ENCODE data around the gene ZCWPW1.

Gene ZCWPW1

DNA sequence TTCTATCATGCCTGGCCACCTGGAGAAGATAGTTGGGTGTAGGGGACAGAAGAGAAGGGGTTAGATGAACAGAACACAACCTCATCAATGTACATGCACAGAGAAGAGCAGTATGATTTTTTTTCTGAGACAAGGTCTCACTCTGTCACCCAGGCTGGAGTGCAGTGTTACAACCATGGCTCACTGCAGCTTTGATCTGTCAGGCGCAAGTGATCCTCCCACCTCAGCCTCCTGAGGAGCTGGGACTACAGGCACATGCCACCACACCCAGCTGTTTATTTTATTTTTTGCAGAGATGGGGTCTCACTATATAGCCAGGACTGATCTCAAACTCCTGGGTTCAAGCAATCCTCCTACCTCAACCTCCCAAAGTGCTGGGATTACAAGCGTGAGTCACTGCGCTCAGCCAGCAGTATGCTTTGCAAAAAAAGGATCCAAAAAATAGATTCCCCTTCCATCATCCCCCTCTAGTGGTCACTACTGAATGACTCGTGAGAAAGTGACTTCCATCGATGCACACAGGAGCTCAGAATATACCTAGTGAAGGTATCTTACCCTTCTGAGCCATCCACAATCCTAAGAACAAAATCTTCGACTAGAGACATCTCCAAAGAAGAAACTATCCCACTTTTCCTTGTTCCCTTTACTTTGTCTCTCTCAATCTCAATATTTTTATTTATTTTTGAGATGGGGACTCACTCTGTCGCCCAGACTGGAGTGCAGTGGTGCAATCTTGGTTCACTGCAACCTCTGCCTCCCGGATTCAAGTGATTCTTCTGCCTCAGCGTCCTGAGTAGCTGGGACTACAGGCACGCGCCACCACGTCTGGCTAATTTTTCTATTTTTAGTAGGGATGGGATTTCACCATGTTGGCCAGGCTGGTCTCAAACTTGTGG, 21.0 kb downstream of the ZCWPW1 start:
- TF ChIP-seq, protein P1, sequence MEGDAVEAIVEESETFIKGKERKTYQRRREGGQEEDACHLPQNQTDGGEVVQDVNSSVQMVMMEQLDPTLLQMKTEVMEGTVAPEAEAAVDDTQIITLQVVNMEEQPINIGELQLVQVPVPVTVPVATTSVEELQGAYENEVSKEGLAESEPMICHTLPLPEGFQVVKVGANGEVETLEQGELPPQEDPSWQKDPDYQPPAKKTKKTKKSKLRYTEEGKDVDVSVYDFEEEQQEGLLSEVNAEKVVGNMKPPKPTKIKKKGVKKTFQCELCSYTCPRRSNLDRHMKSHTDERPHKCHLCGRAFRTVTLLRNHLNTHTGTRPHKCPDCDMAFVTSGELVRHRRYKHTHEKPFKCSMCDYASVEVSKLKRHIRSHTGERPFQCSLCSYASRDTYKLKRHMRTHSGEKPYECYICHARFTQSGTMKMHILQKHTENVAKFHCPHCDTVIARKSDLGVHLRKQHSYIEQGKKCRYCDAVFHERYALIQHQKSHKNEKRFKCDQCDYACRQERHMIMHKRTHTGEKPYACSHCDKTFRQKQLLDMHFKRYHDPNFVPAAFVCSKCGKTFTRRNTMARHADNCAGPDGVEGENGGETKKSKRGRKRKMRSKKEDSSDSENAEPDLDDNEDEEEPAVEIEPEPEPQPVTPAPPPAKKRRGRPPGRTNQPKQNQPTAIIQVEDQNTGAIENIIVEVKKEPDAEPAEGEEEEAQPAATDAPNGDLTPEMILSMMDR (IDR thresholded peaks at IDR 0.05; ENCODE audit: insufficient read depth, low read depth, low read length, missing control alignments): peak; percentile 82

DNA sequence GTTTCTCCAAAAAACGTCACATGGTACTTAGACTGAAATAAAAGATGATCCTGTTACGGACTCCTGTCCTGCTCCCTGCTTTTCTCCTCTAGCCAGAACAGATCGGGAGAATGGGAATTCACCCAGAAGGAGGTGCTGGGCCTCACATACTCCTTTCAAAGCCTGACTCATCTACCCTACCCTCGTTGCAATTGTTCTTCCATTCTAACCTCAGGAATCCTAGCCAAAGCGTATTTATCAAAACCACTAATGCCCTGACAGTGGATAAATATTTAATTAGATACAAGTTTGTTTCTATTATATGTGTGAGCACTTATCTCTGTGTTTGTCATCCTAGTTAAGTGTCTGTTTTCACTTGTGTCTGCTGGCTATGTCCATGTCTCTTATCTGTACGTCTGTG, 21.7 kb downstream of the ZCWPW1 start:
- H3K4me3 ChIP-seq (ENCODE audit: low read depth, low read length): no peak overlapping the region
- TF ChIP-seq, protein P1 (IDR thresholded peaks at IDR 0.05; ENCODE audit: insufficient read depth, low read depth, low read length, missing control alignments): no peak
- no peak for DNase-seq (ENCODE audit: low read depth)

More for the DNA sequence above, 21.0 kb downstream of the ZCWPW1 start:
- no peak overlapping the region for H3K4me3 ChIP-seq (ENCODE audit: low read depth, low read length)
- DNase-seq (ENCODE audit: low read depth): peak; percentile 85

DNA sequence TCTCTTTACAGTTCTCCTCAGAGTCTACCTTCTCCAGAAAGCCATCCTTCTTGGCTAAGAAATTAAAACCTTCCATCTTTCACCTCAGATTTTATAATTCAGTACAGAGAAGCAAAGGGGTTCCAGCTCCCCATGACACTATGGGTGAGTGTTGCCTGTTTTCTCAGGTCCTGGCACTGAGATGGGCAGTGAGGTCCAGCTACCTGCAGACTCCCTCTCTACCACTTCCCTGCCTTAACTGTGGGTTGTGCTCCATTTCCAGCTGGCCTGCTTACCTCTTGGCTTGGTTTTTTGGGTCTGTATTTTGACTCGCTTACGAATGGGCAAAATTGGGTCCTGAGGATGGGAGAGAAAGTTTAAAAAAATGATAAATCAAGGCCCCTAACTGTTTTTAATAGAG, 26.3 kb downstream of the ZCWPW1 start:
- no peak for DNase-seq (ENCODE audit: low read depth)
- TF ChIP-seq, protein P1 (IDR thresholded peaks at IDR 0.05; ENCODE audit: insufficient read depth, low read depth, low read length, missing control alignments): no peak
- H3K4me3 ChIP-seq (ENCODE audit: low read depth, low read length): no peak overlapping the region

DNA sequence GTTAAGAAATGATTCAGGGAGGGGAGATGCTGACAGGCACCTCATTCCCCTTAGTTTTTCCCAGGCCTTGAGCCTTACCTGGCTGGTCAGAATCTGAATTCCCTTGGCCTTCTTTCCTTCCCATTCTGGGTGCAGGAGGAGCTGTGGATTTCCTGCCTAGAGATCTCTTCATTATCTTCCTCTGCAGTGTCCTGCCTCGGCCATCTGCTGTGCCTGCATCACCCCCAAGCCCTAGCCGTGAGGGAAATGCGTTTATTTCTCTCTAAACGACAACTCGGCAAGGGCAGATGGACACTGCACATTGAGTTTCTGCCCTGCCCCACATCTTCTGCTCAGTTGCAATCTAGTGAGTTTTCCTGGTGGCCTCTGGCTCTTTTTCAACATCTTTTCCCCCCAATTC, 26.7 kb downstream of the ZCWPW1 start:
- no peak overlapping the region for H3K4me3 ChIP-seq (ENCODE audit: low read depth, low read length)

DNA sequence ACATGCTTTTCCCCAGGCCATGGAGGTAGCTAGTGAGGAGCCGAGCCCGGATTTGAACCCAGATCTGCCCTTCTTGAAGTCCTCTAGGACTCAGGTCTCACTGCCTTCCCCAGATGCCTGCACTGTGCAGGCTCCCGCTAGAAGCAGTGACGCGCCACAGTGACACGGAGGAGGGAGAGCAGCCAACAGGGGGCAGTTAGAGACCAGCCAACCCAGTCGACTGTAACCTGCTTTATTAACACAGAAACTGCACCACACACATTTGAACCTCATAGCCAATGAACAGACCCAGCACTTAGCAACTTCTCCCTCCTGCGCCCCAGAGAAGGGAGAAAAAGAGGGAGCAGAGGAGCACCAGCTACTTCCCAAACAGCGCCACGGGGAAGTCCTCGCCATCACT, 27.8 kb downstream of the ZCWPW1 start:
- TF ChIP-seq, protein P1 (IDR thresholded peaks at IDR 0.05; ENCODE audit: insufficient read depth, low read depth, low read length, missing control alignments): peak; percentile 3
- DNase-seq (ENCODE audit: low read depth): peak; percentile 48
- H3K4me3 ChIP-seq (ENCODE audit: low read depth, low read length): no peak overlapping the region

More for the DNA sequence above, 26.7 kb downstream of the ZCWPW1 start:
- DNase-seq (ENCODE audit: low read depth): no peak
- TF ChIP-seq, protein P1 (IDR thresholded peaks at IDR 0.05; ENCODE audit: insufficient read depth, low read depth, low read length, missing control alignments): no peak

DNA sequence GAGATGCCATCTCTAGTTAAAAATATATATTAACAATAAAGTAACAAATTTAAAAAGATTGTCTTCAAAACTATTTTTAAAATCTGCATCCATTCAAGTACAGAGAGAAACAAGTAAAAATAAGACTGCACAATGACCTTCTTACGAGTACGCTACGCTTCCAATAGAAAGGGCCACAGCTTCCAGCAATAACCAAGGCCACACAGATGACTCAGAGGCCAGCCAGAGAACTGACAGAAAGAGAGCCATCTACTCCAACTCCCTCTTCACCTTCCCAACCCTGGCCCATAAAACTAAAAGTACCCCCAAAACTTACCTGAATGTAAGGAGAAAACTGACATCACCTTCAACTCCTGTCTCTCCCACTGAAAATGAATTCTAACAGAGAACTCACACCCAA, 28.5 kb downstream of the ZCWPW1 start:
- TF ChIP-seq, protein P1 (IDR thresholded peaks at IDR 0.05; ENCODE audit: insufficient read depth, low read depth, low read length, missing control alignments): no peak
- no peak for DNase-seq (ENCODE audit: low read depth)
- H3K4me3 ChIP-seq (ENCODE audit: low read depth, low read length): no peak overlapping the region
